Activated CD4-positive, alpha-beta T cell treated with anti-CD3 and anti-CD28 coated beads, Interleukin-2, amount 50 U/mL, for 1 hour (primary cell): ENCODE results near the gene CD99.
A peak's percentile ranks its signal among the peaks of the same experiment; 100 is the strongest.

Source experiments
- DNase-seq: peaks from one replicate; pipeline ENCODE4 v3.0.0-alpha.2; 2020

Gene CD99

DNA sequence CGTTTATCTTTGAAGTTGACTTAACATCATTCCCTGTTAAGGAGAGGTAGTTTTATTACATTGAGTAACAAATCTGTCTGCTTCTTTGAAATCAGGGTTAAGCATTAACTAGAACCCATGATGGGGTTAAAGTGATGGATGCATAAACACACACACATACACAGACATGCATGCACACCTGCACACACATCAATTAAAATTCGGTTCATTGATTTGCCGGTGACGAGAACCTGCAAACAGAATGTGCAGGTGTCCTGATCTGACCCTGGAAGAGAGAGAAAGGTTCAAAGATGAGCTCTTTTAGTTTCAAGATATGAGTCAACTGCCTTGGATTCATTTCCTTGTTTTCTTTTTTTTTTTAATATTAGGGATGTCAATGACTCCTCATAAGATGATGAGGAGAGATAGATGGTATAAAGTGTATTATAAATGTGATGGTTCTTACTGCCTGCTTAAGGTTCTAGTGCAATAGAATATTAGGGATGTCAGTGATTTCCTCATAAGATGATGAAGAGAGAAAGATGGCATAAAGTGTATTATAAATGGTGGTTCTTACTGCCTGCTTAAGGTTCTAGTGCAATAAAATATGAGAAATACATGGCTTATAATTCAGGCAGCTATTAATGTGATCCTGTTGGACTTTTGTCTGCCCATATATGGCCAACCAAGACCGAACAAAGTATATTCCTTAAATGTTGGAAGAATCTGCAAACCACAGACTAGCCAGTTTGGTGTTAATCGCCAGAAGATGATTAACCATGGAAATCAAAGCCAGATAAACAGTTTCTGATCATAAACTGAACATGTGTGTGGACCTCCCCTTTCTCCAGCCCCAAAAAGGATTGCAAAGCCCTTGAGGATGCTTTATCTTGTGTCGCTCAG lies 14.1 kb upstream of the CD99 start:
- no peak for DNase-seq

DNA sequence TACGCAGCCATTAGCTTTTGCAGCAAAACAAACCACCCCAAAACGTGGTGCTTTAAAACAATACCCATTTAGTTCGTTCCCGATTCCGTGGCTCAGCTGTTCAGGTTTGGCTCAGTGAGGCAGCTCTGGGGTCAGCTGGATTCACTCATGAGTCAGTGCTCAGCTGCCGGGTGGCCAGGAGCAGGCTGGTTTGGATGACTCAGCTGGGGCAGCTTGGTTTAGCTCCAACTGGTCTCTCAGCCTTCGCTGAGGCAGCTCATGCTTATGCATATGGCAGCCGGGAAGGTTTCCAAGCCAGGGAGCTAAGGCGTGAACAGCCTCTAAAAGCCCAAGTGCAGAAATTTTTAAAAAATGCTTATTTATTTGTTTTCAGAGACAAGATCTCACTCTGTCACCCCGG lies 13.3 kb upstream of the CD99 start:
- DNase-seq: no peak

DNA sequence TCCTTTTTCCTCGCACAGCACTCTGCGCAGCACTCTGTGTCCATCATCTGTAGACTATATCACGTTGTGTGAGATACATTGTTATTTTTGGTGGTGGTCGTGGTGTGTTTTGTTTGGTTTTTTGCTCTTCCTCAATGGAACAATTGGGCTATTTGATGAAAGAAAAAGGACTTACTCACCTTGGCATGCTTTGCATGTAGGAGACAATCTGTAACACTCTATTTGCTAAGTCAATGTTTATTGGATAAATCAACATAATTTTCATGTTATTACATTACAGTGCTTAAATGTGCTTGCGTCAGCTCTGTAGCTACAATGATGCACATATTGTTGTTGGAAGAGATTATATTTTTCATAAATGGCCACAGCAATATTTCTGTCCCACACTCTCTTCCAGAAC lies 12.5 kb upstream of the CD99 start:
- no peak for DNase-seq

DNA sequence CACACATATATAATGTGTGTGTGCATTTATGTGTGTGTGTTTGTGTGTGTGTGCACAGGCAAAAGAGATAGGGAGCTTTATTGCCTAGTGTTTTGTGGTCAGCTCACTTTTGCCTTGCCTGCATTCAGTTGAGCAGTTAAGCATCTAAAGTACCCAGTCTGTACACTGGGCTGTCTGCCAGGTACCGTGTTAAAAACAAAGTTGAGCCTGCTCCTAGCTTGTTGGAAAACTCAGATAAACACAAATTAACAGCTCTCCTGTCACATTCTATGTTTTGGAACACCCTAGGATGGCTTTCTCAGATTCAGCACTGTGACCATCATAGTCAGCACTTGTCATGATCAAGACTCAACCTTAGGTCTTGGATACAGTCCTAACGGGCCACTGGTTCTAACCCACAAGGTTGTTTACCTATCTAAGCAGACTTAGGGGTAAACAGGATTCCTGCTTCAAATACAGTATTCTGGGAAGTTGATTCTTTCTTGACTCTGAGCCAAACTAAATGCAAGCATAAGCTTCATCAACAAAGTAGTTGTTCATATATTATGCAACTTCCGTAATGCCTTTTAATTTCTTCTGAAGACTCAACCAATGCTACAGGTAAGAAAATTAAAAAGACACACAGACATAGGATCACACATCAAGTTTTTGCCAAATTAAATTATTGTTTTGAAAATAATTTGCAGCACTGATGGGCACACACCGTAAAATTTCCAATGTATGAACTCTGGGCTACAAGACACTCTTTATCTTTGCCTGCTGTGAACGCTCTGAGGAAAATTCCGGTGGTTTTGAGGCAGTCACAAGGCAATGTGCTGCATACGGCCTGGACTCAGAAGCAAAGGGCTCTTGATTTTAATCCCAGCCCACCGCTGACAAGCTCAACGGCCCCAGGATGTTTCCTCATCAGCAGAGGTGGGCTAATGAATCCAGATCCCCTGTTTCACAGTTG lies 11.3 kb upstream of the CD99 start:
- DNase-seq: no peak

DNA sequence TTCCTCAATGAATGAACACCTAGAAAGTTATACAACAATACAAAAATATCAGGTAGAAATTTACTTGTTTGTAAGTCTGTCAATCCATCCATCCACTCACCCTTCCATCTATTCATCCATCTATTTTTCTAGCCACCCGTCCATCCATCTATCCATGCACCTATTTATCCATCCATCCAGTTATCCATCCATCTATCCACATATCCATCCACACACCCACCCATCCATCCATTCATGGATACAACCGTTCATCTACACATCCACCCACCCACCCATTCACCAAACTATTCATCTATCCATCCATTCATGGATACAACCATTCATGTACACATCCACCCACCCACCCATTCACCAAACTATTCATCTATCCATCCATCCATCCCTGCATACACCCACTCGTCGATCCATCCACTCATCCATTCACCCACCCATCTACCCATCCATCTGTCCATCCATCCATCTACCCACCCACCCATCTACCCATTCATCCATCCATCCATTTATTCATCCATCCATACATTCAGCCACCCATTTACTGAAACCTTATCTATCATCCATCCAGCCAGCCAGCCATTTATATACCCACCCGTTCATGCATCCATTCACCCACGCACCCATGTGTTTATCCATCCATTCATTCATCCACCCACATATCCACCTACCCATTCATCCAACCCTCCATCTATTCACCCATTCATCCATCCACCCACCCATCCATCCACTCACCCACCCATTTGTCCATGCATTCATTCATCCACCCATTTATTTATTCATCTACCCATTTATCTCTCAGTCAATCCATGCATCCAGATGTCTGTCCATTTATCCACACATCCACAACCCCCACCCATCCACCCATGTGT lies 10.4 kb upstream of the CD99 start:
- DNase-seq: no peak

DNA sequence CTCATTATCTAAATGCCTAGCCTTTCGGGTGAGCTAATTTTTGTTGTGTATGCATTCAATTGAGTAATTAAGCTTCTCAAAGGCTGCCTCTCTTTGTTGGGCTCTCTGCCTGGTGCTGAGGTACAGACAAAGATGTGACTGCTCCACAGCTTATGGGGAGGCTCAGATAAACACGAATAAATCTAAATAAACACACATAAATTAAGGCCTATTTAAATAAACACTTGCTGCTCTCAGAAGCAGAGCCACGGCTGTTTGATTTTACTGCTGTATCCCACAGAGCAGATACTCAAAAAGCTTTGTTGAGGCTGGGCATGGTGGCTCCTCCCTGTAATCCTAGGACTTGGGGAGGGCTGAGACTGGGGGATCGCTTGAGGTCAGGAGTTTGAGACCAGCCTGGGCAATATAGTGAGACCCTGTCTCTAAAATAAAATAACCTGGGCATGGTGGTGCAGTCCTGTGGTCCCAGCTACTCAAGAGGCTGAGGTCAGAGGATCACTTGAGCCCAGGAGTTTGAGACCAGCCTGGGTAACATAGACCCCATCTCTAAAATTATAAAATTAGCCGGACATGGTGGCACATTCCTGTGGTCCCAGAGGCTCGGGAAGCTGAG lies 8.4 kb upstream of the CD99 start:
- no peak for DNase-seq

DNA sequence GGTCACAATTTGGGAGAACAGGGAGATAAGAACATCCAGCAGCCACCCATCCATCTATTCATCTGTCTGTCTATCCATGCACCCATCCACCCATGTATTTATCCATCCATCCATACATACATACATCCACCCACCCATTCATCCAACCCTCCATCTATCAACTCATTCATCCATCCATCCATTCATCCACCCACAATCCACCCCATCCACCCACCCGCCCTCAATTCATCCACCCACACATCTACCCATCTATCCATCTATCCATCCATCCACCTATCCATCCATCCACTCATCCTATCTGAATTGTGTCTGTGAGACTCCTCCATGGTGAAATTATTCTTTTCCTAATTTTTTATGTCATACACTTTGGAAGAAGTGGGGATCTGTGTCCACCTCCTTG lies 6.8 kb upstream of the CD99 start:
- DNase-seq: no peak

DNA sequence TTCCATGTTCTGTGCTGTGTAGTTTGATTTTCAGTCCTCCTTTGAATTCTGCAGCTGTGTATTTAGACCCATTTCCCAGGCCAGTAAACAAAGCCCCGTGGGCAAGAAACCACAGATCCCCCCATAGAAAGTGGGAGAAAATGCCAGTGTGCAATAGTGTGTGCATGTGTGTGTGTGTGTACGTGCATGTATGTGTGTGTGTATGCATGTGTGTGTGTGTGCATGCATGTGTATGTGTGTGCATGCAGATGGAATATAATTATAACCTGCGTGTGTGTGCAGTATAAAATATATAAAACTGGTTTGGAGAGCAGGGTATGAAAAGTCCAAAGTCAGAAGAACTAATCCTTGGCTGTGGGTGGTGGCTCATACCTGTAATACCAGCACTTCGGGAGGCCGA lies 5.2 kb upstream of the CD99 start:
- no peak for DNase-seq

DNA sequence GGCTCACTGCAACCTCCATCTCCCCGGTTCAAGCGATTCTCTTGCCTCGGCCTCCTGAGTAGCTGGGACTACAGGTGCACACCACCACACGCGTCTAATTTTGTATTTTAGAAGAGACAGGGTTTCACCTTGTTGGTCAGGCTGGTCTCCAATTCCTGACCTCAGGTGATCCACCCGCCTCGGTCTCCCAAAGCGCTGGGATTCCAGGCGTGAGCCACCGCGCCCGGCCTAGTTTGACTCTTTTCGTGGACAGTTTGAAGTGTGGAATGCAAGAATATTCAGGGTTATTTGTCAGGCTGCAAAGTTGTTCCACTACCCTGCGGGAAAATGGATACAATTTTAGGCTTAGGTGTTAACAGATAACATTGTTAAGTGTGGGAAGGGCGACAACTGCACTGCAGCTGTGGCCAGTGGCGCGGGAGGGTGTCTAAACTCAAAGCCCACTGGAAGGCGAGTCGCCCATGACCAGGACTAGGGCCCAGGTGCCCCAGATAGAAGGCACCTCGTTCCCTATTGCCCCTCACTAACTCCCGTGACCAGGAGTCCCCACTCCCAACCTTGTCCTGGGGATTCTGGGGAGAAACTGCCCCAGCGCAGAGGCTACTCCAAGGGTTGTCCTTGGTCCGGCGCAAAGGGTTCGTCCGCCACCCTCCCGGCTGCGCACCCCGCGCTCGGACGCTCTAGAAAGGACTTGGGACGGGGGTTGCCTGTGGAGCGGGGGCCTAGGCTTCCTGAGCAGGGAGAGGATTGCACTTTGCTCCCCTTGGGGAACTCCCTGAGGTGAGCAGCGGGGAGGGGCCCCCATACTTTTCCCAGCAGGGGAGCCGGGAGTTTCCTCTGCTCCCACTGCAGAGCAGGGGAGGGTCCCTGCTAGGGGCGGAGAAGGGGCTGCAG lies 1.1 kb upstream of the CD99 start:
- DNase-seq: no peak

DNA sequence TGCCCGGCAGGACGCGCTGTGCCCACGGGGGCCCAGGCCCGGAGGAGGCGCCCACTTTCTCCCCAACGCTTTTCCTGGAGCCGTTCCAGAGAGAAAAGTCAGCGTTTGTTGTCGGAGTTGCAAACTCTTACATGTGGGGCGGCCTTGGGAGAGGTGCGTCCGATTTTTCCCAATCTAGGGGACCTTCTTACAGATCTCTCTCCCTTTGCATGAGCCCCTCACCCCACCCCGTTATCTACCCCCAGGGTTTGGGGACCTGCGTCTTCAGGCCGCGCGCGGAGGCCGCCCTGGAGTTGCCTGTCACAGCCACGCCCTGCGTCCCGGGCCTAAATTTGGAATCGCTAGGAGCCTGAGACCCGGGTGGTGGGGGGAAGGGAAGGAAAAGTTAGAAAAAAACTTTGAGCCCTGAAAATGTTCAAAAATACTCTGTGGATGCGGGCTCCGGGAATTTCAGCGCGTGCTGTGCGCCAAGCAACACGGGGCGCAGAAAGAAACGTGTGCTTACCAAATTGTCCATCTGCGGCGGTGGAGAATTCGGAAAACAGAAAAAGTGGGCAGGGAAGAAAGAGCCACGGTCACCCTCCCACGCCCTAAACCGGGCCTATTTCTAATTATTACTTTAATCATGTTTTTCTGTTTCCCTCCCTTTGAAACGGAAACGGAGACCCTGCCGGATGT lies 587 bp downstream of the CD99 start:
- DNase-seq: peak; percentile 34

DNA sequence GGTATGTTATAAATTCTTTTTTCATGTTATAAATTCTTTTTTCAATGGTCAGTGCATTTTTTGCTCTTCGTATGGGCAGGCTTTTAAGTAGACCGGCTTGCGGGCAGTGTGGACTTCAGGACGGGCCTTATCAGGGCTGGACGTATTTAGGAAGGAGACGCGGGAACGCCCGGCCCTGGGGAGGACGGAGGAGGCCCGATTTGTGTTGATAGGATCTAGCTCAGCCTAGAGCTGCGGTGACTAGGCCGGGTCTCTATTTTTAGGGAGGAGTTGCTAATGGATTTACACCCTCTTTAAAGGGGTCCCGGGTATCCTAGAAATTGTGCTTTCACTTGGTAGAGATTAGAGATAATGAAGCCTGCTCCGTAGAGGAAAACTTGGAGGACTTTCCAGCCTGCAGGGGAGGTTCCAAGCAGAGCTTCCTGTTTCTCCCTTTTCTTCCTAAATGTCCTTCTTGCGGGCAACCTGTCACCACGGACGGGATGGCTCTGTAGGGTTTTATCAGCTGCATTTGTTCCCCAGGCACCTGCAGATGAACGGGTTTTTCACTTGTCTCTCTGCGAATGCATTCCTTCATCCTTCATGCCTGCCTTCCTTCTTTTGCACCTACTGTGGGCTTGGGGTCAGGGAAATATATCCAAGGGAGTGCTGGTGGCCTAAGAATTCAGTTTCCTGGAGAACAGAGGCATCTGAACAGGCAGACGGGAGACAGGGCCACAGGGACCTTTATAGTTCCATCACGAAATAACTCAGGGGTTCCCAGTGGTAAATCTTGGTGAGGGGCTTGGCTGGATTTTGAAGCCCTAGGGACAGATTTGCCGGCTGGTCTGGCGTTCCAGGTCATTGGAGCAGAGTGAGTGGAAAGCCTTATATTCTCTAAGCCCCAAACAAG lies 1.4 kb downstream of the CD99 start:
- DNase-seq: no peak

DNA sequence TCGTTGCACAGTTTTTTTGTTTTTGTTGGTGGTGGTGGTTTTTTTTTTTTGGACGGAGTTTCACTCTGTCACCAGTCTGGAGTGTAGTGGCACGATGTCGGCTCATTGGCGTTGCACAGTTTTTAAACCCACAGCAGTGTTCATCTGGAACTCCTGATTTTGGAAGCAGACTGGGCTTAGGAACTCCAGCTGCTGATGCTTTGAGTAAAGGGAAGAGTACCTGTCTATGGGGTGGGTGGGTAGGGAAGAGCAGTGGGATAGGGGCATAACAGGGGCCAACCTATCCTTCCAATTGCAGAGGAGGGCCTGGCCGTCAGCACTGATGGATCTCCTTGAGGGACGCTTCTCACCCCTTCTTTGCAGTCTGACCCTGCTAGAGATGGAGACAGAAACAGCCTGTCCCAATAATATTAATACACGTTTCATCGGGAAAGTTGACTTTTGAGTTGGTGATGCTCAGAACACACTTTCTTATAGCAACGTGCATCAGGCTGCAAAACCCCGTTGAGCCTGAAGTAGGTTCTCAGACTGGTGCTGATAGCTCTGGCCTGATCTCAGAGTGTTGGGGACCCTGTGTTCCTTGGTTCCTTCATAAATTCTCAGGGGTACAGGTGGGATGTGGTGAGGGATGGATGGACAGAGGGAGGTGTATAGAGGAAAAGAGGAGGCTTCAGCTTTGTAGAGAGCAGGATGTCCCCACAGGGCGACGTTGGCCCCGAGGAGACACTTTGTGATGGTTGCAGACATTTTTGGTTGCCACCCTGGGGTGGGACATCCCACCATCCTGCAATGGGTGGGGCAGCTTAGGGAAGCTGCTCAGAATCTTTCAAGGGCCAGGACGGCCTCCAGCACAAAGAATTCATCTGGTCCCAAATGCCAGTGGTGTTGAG lies 2.3 kb downstream of the CD99 start:
- DNase-seq: no peak

DNA sequence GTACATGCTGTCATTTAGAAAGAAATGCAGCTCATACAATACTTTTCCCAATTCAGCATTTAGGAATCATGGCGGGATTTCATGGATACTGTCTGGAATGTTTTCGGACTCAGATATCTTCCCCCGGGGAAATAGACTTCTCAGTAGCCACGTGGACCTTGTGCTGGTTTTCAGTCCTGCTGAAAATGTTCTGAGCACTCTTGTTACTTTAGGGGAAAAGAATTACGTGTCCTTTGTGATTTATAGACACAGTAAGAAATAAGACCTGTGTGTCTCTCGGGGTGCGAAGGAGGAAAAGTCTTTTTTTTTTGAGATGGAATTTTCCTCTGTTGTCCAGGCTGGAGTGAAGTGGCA lies 3.8 kb downstream of the CD99 start:
- DNase-seq: no peak

DNA sequence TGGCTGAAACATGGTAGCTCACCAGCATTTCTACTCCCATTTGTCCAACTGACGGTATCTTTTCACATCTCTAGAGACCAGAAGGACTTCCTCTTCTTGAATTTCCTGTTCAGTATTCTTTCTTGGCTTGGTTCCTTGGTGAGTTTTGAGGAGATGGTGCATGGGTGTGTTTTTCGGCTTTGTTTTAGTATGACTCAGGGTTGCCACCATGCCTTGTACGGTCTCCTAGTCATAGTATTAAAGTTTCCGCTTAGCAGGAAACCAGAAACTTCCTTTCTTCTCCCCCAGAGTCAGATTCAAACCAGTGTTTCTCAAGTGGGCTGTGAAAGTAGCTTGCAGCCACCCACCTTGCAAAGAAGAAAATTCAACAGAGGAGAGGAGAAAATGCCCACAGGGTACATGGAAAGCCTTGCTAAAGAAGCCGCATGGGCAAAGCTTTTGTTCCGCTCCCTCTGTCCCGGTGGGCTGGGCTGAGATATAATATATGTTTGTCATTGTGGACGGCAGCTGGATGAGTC lies 5.7 kb downstream of the CD99 start:
- peak; percentile 39 for DNase-seq

DNA sequence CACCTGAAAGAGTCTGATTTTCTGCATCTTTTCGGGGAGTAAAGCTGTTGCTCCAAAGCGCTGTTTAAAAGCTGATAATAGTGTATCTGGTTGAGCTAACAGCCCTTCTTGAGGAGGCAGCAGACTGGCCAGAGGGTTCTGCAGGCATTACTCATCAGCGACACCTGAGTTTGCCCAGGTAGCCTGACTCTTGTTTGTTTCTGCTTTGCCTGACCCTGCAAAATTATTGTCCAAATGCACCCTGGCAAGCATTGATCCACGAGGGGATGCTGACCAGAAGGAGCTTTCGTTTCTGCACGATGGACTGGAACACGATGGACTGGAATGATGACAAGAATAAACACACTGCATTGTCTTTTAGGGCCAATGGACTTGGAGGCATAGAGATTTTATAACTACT lies 6.2 kb downstream of the CD99 start:
- DNase-seq: no peak

DNA sequence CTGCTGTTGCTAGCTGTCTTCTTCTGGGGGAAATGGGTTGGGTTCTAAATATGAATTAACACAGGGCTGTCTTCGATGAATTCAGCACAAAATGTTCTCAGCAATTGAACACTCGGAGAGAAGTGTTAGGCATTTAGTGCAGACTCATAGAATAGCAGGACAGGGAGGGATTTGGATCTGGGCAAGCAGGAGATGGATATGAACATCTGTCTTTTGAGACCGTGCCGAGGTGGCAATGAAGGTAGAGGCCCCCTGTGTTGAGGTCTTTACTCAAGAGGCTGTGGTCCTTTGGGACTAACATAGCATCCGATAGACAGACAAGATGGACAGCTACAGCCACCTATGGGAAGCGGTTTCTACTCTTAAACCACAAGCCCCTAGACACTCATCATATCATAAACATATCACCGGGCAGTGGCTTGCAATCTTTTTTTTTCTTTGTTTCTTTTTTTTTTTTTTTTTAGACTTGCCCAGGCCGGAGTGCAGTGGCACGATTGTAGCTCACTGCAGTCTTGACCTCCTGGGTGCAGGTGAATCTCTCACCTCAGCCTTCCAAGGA lies 6.7 kb downstream of the CD99 start:
- DNase-seq: no peak

DNA sequence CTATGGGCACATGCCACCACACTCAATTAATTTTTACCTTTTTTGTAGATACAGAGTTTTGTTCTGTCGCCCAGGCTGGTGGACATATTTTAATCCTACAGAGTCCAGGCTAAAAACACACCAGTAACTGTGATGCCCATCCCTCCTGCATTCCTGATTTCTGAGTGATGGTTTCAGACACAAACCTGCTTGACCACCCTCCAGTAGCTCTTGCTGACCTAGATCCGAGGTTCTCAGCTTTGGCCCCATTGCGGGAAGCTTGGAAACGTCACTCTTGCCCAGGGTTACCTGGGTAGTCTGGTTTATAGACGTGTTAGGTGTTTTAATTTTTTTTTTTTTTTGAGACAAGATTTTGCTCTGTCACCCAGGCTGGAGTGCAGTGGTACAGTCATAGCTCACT lies 7.5 kb downstream of the CD99 start:
- no peak for DNase-seq

DNA sequence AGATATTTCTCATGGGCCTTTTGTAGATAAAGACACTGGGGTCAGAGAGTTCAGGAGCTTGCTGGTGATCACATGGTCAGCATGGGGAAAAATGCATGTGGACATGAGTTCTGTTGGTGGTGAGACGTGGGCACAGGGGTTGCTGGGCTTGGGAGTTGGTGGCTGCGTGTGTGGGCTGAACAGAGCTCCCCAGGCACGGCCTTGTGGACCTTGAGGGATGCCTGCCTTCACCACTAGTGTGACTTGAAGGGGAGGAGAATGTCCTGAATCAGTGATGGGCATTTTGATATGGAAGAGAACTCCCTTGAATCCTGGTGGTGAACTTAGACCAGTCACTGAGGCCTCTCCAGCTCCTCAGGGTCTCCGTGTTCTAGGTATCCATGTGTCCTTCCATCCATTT lies 8.9 kb downstream of the CD99 start:
- no peak for DNase-seq
